HepG2 (cell line): ENCODE results near the gene CYP4F12. TPM values are rescaled to one million over a fixed set of nuclear protein-coding genes. Genes with fewer than 3 reads are reported as not detected.

ENCODE experiments used
- ASH2L ChIP-seq: fragments of 300-600, 200-600 bp; sonication (generic); IDR thresholded peaks from 2 replicates; pipeline ENCODE4 v1.7.0; 2017; ENCODE audit warnings: low read depth, mild to moderate bottlenecking, moderate library complexity, mixed read lengths, low read length; ENCODE audit not compliant: insufficient read length
- BRD4 ChIP-seq: sonication (generic); formaldehyde crosslinking; IDR thresholded peaks from 2 replicates; pipeline ENCODE4 v1.4.0; 2020; ENCODE audit warnings: missing genetic modification reagents
- CENPT ChIP-seq: sonication (generic); formaldehyde crosslinking; IDR thresholded peaks from 2 replicates; pipeline ENCODE4 v1.8.0; 2022; ENCODE audit warnings: low read depth, mild to moderate bottlenecking, moderate library complexity, missing genetic modification reagents
- CHD4 ChIP-seq: fragments of 200-600 bp; sonication (generic); IDR thresholded peaks from 2 replicates; pipeline ENCODE4 v1.7.0; 2017; ENCODE audit warnings: mild to moderate bottlenecking, low read length, borderline replicate concordance
- ETV6 ChIP-seq: sonication (generic); formaldehyde crosslinking; conservative IDR thresholded peaks from 2 replicates; pipeline ENCODE4 v1.4.0; 2020; ENCODE audit warnings: missing genetic modification reagents
- GATA4 ChIP-seq: sonication (generic); IDR thresholded peaks from 2 replicates; pipeline ENCODE4 v1.6.1; 2016; ENCODE audit warnings: antibody characterized with exemption, low read depth, borderline replicate concordance
- HNRNPL ChIP-seq: fragments of 200-400 bp; formaldehyde crosslinking; IDR thresholded peaks from 2 replicates; pipeline ENCODE4 v1.6.1; 2017; ENCODE audit warnings: mild to moderate bottlenecking, low read depth, low read length
- HOXA5 ChIP-seq: sonication (generic); formaldehyde crosslinking; IDR thresholded peaks from 2 replicates; pipeline ENCODE4 v1.4.0; 2020; ENCODE audit warnings: missing genetic modification reagents
- HOXA7 ChIP-seq: sonication (generic); formaldehyde crosslinking; IDR thresholded peaks from 2 replicates; pipeline ENCODE4 v1.8.1; 2022; ENCODE audit warnings: mild to moderate bottlenecking, missing genetic modification reagents, moderate library complexity
- IRF2 ChIP-seq: IDR thresholded peaks from 2 replicates; pipeline ENCODE4 v1.6.1; 2018; ENCODE audit warnings: missing genetic modification reagents, missing compliant biosample characterization
- ISX ChIP-seq: sonication (generic); formaldehyde crosslinking; conservative IDR thresholded peaks from 2 replicates; pipeline ENCODE4 v1.5.0; 2020; ENCODE audit warnings: missing genetic modification reagents
- NFE2L1 ChIP-seq: sonication (generic); formaldehyde crosslinking; IDR thresholded peaks from 2 replicates; pipeline ENCODE4 v1.4.0; 2020; ENCODE audit warnings: missing genetic modification reagents, mild to moderate bottlenecking, borderline replicate concordance
- PITX1 ChIP-seq: sonication (generic); formaldehyde crosslinking; IDR thresholded peaks from 2 replicates; pipeline ENCODE4 v1.5.1; 2020; ENCODE audit warnings: mild to moderate bottlenecking, missing genetic modification reagents
- POLR2AphosphoS2 ChIP-seq: IDR thresholded peaks from 2 replicates; pipeline ENCODE4 v1.6.1; 2011; ENCODE audit warnings: low read depth, low read length, improper control_type of control experiment
- SMAD1 ChIP-seq: sonication (generic); formaldehyde crosslinking; IDR thresholded peaks from 2 replicates; pipeline ENCODE4 v1.4.0; 2020; ENCODE audit warnings: missing genetic modification reagents, low read depth, mild to moderate bottlenecking, borderline replicate concordance
- STAG1 ChIP-seq: sonication (generic); formaldehyde crosslinking; IDR thresholded peaks from 2 replicates; pipeline ENCODE4 v1.4.0; 2020; ENCODE audit warnings: missing genetic modification reagents
- ZBTB42 ChIP-seq: sonication (generic); formaldehyde crosslinking; IDR thresholded peaks from 2 replicates; pipeline ENCODE4 v1.5.0; 2020; ENCODE audit warnings: mild to moderate bottlenecking, missing genetic modification reagents
- ZFAT ChIP-seq: sonication (generic); formaldehyde crosslinking; conservative IDR thresholded peaks from 2 replicates; pipeline ENCODE4 v1.8.1; 2023; ENCODE audit warnings: missing genetic modification reagents, inconsistent platforms
- ZFX ChIP-seq: sonication (generic); formaldehyde crosslinking; IDR thresholded peaks from 2 replicates; pipeline ENCODE4 v1.4.0; 2020; ENCODE audit warnings: mild to moderate bottlenecking, low read depth, missing genetic modification reagents, moderate library complexity
- ZNF30 ChIP-seq: sonication (generic); formaldehyde crosslinking; IDR thresholded peaks from 2 replicates; pipeline ENCODE4 v1.5.0; 2020; ENCODE audit warnings: mild to moderate bottlenecking, missing genetic modification reagents
- ZNF318 ChIP-seq: sonication (generic); formaldehyde crosslinking; IDR thresholded peaks from 2 replicates; pipeline ENCODE4 v1.4.0; 2020; ENCODE audit warnings: mild to moderate bottlenecking, missing genetic modification reagents
- ZNF34 ChIP-seq: sonication (generic); formaldehyde crosslinking; IDR thresholded peaks from 2 replicates; pipeline ENCODE4 v1.4.0; 2020; ENCODE audit warnings: mild to moderate bottlenecking, missing genetic modification reagents, borderline replicate concordance
- ZNF451 ChIP-seq: sonication (generic); formaldehyde crosslinking; IDR thresholded peaks from 2 replicates; pipeline ENCODE4 v1.5.0; 2020; ENCODE audit warnings: mild to moderate bottlenecking, missing genetic modification reagents
- ZNF543 ChIP-seq: sonication (generic); formaldehyde crosslinking; IDR thresholded peaks from 2 replicates; pipeline ENCODE4 v1.4.0; 2020; ENCODE audit warnings: mild to moderate bottlenecking, missing genetic modification reagents
- ZNF589 ChIP-seq: sonication (generic); formaldehyde crosslinking; conservative IDR thresholded peaks from 2 replicates; pipeline ENCODE4 v1.8.0; 2022; ENCODE audit warnings: mild to moderate bottlenecking, moderate library complexity, missing genetic modification reagents
- ZNF660 ChIP-seq: sonication (generic); formaldehyde crosslinking; IDR thresholded peaks from 2 replicates; pipeline ENCODE4 v1.5.1; 2020; ENCODE audit warnings: mild to moderate bottlenecking, low read depth, missing genetic modification reagents, borderline replicate concordance
- ZNF678 ChIP-seq: sonication (generic); formaldehyde crosslinking; IDR thresholded peaks from 2 replicates; pipeline ENCODE4 v1.4.0; 2020; ENCODE audit warnings: mild to moderate bottlenecking, missing genetic modification reagents
- polyA plus RNA-seq, 8 experiments: library from polyadenylated mRNA; depleted of rRNA in 3 of 8; stranded (reverse) in 7 of 8; unstranded in 1 of 8; fragments of >200 nt; fragmentation: Illumina TruSeq in 4 of 8; extraction: Trizol in 4 of 8; gene quantifications; 2 replicates each; pipeline versions ENCODE4 v1.2.1 to v1.2.3, GENCODE V29; 2011 to 2016; ENCODE audit warnings: low read depth in 4 of 8, missing spikeins in 1 of 8, mixed read lengths in 1 of 8; ENCODE audit not compliant: insufficient read depth in 1 of 8
- total RNA-seq, 5 experiments: library from RNA; depleted of rRNA; stranded (reverse); fragments of >200 nt; fragmentation: Illumina TruSeq; extraction: Trizol; gene quantifications; 2 replicates each; pipeline ENCODE4 v1.2.3, GENCODE V29; 2016; ENCODE audit warnings: low read depth in 1 of 5

The CYP4F12 gene
- total and polyA plus RNA-seq, 2 of the 13 experiments (the other 11 are each of a cell fraction or from before 2014, with no cell fraction given), result 29.9 to 30.8 TPM

- TF ChIP-seq ZNF318 (no peak), CENPT (CRISPR knock-in tag) (no peak), ETV6 (CRISPR knock-in tag) (no peak), HNRNPL (no peak), ZNF543 (no peak), ASH2L (no peak), SMAD1 (CRISPR knock-in tag) (no peak), HOXA5 (CRISPR knock-in tag) (no peak), BRD4 (CRISPR knock-in tag) (no peak), STAG1 (CRISPR knock-in tag) (no peak), HOXA7 (no peak), NFE2L1 (no peak), ZNF34 (CRISPR knock-in tag) (no peak), ZNF589 (CRISPR knock-in tag) (no peak), ZNF30 (no peak), ZFX (CRISPR knock-in tag) (peak; percentile 50), GATA4 (no peak), ISX (CRISPR knock-in tag) (no peak), ZNF451 (CRISPR knock-in tag) (no peak), POLR2AphosphoS2 (no peak), IRF2 (CRISPR knock-in tag) (no peak), ZBTB42 (no peak), ZNF678 (no peak), ZNF660 (CRISPR knock-in tag) (no peak), CHD4 (no peak), PITX1 (CRISPR knock-in tag) (no peak), ZFAT (CRISPR knock-in tag) (no peak)
Observed at GRCh38 chr19:15643387-15643786, 29.5 kb upstream of the CYP4F12 start (continued).
